Measurements from ENCODE around the gene SLCO2A1.

DNA sequence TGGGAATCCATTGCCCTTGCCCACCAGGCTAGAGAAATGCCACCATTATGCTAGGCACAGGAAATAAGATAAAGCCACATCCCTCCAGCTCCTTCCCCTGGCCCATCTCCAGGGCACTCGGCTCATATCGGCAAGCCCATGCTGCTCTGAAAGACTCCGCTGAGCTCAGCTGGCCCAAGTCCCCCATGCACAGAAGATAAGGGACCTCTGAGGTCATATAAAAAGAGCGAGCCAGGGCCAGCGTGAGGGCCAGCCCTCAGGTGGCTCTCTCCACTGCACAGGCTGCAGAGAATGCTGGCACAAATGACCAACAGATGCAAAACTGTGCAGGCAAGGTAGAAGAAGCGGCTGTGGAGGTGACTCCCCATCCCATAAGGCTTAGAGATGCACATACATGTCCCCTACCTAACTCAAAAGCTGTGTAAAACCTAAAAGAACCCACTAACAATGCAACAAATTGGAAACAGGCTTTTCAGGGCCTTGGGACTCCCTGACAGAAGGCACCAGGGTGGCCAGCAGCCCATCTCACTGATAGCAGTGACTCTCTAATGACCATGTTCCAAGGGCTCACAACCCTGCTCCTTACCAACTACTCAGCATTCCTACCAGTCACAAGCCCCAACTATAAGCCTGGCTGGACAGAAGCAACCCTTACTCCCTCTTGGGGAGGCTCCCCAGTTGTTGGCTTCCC, 137.0 kb downstream of the SLCO2A1 start:
- TF ChIP-seq EZH2 (IDR thresholded peaks at IDR 0.05) (no peak), POLR2AphosphoS5 (IDR thresholded peaks at IDR 0.05; ENCODE audit: borderline replicate concordance, low read depth, low read length) (no peak), FOXP2 (optimal IDR thresholded peaks at IDR 0.05; ENCODE audit: control extremely low read depth, extremely low read length, insufficient read depth) (no peak)

Measured in SK-N-MC (cell line).